GM21723 (cell line): ENCODE results near the gene KCNAB2.

Source experiments
- ATAC-seq: cut with Tn5 transposase; IDR thresholded peaks from one replicate; pipeline ENCODE4 v1.9.1; 2021; ENCODE audit warnings: mild to moderate bottlenecking, moderate library complexity; ENCODE audit not compliant: unreplicated experiment

Gene KCNAB2

GRCh38 chr1:6094801-6095505 is 49.3 kb downstream of the KCNAB2 start:
- ATAC-seq, result no peak

GRCh38 chr1:6095511-6096242 is 50.0 kb downstream of the KCNAB2 start:
- no peak for ATAC-seq

DNA sequence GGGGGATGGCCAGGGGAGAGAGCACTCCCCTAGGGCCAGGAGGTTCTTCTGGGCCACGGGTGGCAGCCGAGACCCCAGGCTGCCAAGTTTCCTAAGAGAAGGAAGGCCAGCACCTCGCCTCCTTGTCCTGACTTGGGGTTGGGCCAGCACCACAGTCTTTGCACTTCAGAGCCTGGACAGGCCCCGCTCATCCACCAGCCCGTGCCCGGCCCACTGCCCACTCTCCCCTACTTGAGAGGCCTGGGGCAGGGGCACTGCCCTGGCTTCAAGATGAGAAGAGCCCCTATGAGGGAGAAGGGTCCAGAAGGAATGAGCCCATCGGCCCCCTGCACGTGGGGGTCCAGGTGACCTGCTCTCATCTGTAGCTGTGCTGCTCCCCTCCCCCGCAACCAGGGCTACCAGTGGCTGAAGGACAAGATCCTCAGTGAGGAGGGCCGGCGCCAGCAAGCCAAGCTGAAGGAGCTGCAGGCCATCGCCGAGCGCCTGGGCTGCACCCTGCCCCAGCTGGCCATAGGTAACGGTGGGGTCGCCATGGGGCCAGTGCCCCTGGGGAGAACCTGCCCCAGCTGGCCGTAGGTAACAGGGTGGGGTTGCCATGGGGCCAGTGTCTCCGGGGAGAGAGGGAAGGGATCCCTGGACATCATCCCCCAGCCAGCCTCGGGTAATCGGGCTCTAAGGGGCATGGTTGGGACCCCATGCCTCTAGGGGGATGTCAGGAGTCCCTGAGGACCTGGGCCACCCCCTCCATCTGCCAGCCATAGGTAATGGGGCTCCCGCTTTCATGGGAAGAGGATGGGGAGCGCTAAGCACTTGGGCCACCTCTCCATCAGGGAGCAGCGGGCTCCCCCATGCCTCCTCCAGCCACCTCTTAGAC is 50.8 kb downstream of the KCNAB2 start:
- no peak for ATAC-seq

- no peak for ATAC-seq
These were observed 51.5 kb downstream of the KCNAB2 start for GRCh38 chr1:6097117-6097595.

GRCh38 chr1:6097824-6098223 is 52.1 kb downstream of the KCNAB2 start:
- no peak for ATAC-seq

DNA sequence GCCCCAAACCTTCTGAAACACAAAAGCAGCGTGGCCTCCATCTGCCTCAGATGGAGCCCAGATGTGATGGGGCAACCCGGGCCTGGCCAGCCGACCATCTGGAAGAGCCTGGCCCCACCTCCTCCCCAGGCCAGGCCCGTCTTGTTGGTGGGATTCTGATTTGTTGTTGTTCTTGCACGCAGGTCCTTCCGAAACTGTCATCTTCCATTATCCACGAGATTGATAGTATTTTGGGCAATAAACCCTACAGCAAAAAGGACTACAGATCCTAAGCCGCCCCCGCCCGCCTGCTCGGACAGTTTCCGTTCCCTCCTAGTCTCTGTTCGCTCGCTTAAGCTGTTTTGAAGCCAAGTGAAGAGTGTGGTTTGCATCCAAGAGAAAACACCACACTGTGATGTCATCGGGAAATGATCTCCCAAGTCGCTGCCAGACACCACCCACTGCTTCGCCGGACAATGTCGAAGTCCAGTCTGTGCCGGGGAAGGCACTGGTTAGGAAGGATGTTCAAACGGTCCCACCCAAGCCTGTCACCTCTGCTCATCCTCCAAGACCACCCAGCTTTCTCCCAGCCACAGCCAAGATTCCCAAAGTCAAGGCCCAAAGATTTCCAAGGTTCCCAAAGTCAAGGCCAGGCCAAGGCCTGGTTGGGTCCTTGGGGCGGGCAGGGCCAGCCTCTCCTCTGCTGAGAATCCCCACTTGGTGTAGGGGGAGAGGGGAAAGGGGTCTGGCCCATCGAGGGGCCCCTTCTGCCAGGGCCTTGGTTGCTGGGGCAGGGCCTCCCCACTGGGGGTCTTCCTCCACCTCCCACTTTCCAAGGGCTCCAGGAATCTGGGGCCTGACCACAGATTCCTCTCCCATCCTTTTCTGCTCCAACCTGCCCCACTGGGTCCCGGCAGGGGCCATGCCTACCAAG is 52.9 kb downstream of the KCNAB2 start:
- ATAC-seq, result no peak

DNA sequence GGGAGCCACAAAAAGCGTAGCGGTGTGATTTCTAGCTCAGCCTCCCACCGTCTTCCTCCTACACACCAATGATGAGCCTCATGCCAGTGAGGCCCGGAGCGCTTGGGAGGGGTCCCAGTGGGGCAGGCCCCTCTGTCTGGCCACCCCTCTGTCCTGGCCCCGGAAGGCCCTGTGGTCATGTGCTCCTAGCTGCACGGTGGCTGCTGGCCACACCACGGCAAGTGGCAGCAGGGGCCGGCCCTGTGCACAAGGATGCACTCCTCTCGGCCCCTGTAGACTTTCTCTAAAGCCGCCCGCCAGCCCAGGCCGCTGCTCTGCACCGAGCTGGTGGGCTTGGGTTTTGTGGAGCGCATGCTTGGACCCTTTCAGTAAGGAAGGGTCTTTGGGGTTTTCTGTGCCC is 53.6 kb downstream of the KCNAB2 start:
- ATAC-seq, result no peak

- no peak for ATAC-seq
These were observed 54.4 kb downstream of the KCNAB2 start for GRCh38 chr1:6099787-6100765.

DNA sequence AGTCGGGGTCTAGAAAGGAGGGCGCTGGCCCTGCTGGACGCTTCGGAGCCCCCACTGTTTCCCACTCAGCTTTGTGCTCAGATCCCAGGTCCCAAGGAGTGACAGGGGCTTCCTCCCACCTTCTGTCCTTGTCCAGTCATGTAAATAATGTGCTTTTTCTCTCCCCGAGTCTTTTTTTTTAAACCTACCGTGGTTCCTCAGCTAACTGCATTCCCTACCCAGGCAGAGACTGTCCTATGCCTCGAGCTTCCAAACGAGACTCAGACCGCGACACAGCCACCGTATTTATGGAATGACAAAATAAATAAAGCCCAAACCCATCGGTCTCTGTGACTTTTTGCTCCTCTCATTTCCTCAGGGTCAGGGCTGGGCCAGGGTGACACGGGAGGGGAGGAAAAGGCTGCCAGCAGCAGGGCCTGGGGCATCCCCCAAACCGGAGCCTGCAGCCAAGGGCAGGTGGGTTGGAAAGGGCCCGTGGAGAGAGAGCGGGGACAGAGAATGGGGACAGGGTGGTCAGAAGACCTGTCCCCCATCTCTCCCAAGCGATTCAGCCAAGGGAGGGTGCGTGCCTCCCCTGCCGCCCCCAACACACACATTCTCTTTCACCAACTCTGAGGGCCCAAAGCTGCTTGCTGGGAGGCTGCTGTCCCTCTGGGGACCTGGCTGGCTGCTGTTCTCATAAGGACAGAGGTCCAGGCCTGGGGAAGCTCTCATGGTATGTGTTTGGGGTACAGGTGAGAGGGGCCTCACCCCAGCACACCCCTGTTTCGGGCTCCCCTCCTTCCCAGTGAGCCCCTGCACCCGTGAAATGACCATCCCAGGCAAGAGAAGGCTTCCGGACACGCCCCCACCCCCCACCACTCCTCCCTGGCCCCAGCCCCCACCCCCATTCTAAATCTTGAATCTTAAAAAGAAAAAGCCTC is 55.4 kb downstream of the KCNAB2 start:
- ATAC-seq, result no peak

GRCh38 chr1:6101826-6102531 is 56.3 kb downstream of the KCNAB2 start:
- ATAC-seq, result no peak

DNA sequence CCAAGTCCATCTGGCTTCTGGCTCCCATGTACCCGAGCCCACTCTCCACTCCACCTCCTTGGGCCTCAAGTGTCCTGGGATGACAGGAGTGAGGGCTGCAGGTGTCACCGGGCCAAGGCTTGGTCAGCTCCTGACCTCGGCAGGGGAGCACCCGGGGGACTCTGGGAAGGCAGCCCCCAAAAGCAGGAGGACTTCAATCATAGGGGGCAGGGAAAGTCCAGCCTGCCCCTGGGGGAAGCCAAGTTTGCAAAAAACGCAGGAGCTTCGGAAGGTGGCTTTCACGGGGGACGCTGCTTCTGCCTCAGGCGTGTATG is 56.8 kb downstream of the KCNAB2 start:
- ATAC-seq, result no peak

- no peak for ATAC-seq
These were observed 57.6 kb downstream of the KCNAB2 start for GRCh38 chr1:6103111-6103853.

GRCh38 chr1:6103854-6104530 is 58.3 kb downstream of the KCNAB2 start:
- ATAC-seq, result no peak

GRCh38 chr1:6104631-6105030 is 58.9 kb downstream of the KCNAB2 start:
- ATAC-seq, result no peak

DNA sequence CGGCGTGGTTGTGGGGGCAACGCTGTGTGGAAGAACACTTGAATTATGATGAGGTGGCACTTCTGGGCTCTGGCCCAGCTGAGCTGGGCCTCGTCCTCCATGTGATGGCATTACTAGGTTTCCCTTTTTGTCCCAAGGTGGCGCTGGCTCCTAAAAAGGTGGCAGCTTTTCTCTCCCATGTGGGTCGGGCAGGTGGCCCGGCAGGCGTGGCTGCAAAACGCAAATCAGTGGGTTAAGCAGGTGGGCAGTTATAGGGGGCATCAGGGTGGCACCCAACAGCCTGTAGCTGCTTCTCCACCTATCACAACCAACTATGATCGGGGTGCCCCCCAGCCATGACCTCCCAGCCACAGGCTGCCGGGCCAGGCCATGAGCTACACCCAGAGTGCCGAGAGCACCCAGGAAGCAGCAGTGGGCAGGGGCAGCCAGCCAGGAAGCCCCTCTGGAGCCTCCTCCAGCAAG is 59.6 kb downstream of the KCNAB2 start:
- ATAC-seq, result no peak

DNA sequence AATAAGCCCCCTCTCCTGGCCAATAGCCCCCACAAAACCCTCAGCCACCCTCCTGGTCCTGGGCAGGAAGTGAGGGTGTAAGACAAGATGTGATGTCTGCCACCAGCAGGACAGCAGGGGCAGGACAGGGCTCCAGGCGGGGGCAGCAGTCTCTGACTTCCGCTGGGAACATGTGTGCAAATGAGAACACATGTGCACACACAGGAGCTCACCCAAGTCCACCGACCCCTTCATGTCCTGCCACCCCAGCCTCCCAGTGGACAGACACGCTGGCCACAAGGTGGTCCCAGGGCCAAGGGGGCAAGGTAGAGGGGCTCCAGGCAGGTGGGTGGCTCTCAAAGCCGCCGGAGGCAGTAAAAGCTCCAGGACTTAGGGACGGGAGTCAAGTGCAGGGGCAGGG is 60.1 kb downstream of the KCNAB2 start:
- ATAC-seq, result no peak
